GM18499 (cell line): ENCODE data around the gene DSP.

Experiments
- ATAC-seq: cut with Tn5 transposase; IDR thresholded peaks from one replicate; pipeline ENCODE4 v1.9.1; 2021; ENCODE audit warnings: moderate number of reproducible peaks; ENCODE audit not compliant: insufficient read depth, unreplicated experiment

Gene DSP

GRCh38 chr6:7541175-7542064 is at the start of gene DSP:
Gene DSP, plus strand, starts transcription at chr6:7541671. Its CDS starts 245 bp downstream, at chr6:7541916.
- no peak for ATAC-seq

GRCh38 chr6:7493866-7494265 is 47.6 kb upstream of the DSP start:
- ATAC-seq: no peak

GRCh38 chr6:7494638-7495037 is 46.8 kb upstream of the DSP start:
- ATAC-seq: no peak

- no peak for ATAC-seq
Observed at GRCh38 chr6:7496266-7496875, 45.1 kb upstream of the DSP start.

- no peak for ATAC-seq
Observed at GRCh38 chr6:7500752-7501282, 40.7 kb upstream of the DSP start.

GRCh38 chr6:7502743-7503142 is 38.7 kb upstream of the DSP start:
- ATAC-seq: no peak

GRCh38 chr6:7504041-7504440 is 37.4 kb upstream of the DSP start:
- ATAC-seq: no peak

- ATAC-seq: no peak
Observed at GRCh38 chr6:7505189-7505699, 36.2 kb upstream of the DSP start.

GRCh38 chr6:7507600-7507999 is 33.9 kb upstream of the DSP start:
- ATAC-seq: no peak

GRCh38 chr6:7512320-7512719 is 29.2 kb upstream of the DSP start:
- ATAC-seq: no peak

- no peak for ATAC-seq
Observed at GRCh38 chr6:7513529-7513928, 27.9 kb upstream of the DSP start.

- ATAC-seq: no peak
Observed at GRCh38 chr6:7515363-7515762, 26.1 kb upstream of the DSP start.

- no peak for ATAC-seq
Observed at GRCh38 chr6:7518877-7519276, 22.6 kb upstream of the DSP start.

- ATAC-seq: no peak
Observed at GRCh38 chr6:7522873-7523272, 18.6 kb upstream of the DSP start.

GRCh38 chr6:7523922-7524321 is 17.5 kb upstream of the DSP start:
- ATAC-seq: no peak

GRCh38 chr6:7526755-7527154 is 14.7 kb upstream of the DSP start:
- ATAC-seq: no peak

- no peak for ATAC-seq
Observed at GRCh38 chr6:7528565-7528964, 12.9 kb upstream of the DSP start.

GRCh38 chr6:7529141-7529540 is 12.3 kb upstream of the DSP start:
- ATAC-seq: no peak

GRCh38 chr6:7532232-7532631 is 9.2 kb upstream of the DSP start:
- no peak for ATAC-seq

GRCh38 chr6:7532821-7533220 is 8.7 kb upstream of the DSP start:
- ATAC-seq: no peak

- ATAC-seq: no peak
Observed at GRCh38 chr6:7534192-7534591, 7.3 kb upstream of the DSP start.
